Left renal cortex interstitium (tissue), 4 donors: ENCODE measurements around the gene KXD1. TPM values are rescaled to one million over a fixed set of nuclear protein-coding genes. Genes with fewer than 3 reads are reported as not detected.
"Not testable (repeated sequence)": the region's sequence is repeated elsewhere in the genome, so short reads cannot be mapped to it uniquely, and the experiment has no call there.

Source experiments
- DNase-seq, 4 donors: peaks; one replicate each; pipeline ENCODE4 v3.0.0-alpha.2; 2013; ENCODE audit warnings: low read depth in 4 of 4, low spot score in 2 of 4, missing footprints in 1 of 4
- polyA plus RNA-seq, 4 donors: library from polyadenylated mRNA; unstranded; fragments of 120-200 nt; gene quantifications; one replicate each; pipeline ENCODE4 v1.2.1, GENCODE V29; 2013; ENCODE audit not compliant: insufficient read length in 4 of 4

The KXD1 gene
- polyA plus RNA-seq, 4 donors = 55.5 to 75.7 (median 67.6) TPM

DNA sequence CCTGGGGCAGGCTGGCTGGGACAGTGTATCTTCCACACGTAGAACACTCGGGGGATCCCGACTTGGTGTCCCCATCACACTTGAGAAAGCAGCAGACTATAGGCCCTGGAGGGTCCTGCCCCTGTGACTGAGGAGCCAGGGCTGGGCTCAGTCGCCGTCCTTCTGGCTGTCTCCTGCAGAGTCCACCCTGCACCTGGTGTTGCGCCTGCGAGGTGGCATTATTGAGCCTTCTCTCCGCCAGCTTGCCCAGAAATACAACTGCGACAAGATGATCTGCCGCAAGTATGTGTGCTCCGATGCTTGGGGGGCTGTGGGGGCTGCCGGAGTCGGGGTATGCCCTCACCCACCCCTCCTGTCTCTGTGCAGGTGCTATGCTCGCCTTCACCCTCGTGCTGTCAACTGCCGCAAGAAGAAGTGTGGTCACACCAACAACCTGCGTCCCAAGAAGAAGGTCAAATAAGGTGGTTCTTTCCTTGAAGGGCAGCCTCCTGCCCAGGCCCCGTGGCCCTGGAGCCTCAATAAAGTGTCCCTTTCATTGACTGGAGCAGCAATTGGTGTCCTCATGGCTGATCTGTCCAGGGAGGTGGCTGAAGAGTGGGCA lies 17.1 kb downstream of the KXD1 start:
- no peak for DNase-seq

DNA sequence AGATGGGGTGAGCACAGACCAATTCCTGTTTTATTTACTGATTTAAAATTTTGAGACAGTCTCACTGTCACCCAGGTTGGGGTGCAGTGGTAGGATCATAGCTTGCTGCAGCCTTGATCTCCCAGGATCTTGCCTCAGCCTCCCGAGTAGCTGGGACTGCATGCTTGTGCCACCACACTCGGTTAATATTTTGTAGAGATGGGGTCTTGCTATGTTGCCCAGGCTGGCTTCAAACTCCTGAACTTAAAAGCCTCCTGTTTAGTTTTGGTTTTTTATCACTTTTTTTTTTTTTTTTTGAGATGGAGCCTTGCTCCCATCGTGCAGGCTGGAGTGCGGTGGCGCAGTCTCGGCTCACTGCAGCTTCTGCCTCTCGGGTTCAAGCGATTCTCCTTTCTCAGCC lies 18.7 kb downstream of the KXD1 start:
- DNase-seq = no peak

DNA sequence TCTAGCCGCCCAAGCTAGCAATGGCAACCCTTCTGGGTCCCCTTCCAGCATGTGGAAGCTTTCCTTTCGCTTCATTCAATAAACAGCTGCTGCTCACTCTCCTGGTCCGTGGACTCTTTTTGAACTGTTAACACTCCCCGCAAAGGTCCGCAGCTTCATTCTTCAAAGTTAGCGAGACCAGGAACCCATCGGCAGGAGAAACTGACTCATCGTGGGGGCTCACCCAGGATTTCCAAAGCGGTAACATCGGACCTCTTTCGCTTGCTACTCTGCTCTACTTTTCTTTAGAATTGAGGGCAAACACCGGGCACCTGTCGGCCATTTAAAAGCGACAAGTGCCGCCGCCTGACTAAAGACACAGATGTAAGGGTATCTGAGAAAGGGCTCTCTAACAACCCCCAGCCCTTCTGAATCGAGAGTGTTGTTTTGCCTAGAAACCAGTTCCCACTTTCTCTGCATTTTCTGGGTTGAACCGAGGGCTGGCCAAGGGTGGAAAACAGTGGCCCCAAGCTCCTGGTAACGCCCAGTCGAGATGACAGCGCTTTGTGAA lies 19.8 kb downstream of the KXD1 start:
- no peak for DNase-seq

DNA sequence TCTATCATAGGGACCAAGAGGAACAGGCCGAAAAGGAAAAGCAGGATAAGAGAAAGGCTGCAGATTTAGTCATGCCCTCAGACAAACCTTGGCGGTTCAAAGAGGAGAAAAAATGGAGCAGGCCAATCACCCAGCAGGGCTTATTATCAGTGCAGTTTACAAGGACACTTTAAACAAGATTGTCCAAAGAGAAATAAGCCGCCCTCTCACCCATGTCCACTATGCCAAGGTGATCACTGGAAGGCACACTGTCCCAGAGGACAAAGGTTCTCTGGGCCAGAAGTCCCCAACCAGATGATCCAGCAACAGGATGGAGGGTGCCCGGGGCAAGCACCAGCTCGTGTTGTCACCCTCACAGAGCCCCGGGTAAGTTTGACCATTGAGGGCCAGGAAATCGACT lies 22.6 kb downstream of the KXD1 start:
- no peak for DNase-seq

DNA sequence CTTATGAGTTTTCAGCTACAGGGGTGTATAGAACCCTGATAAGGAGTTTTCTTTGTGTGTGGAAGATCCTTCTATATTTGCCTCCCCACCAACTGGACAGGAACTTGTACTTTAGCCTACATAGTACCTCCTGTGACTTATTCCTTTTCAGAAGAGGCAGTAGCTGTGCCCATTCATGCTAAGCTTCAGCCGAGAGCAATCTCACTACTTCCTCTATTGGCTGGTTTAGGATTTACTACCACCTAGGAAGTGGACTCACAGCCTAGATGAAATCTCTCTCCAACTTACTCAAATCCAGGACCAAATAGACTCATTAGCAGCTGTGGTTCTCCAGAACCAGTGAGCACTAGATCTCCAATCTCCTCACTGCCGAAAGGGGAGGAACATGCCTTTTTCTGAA lies 28.6 kb downstream of the KXD1 start:
- DNase-seq = no peak

DNA sequence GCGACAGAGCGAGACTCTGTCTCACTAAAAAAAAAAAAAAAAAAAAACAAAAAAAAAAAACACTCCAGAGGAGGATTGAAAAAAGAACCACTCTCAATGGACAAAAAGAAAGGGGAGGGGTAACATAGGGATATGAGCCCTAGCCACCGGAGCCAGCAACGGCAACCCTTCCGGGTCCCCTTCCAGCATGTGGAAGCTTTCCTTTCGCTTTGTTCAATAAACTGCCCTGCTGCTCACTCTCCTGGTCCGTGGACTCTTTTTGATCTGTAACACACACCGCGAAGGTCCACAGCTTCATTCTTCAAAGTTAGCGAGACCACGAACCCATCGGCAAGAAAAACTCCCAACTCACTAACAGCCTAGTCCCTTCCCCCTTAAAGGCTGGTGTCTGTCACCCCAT lies 29.9 kb downstream of the KXD1 start:
- DNase-seq = no peak

DNA sequence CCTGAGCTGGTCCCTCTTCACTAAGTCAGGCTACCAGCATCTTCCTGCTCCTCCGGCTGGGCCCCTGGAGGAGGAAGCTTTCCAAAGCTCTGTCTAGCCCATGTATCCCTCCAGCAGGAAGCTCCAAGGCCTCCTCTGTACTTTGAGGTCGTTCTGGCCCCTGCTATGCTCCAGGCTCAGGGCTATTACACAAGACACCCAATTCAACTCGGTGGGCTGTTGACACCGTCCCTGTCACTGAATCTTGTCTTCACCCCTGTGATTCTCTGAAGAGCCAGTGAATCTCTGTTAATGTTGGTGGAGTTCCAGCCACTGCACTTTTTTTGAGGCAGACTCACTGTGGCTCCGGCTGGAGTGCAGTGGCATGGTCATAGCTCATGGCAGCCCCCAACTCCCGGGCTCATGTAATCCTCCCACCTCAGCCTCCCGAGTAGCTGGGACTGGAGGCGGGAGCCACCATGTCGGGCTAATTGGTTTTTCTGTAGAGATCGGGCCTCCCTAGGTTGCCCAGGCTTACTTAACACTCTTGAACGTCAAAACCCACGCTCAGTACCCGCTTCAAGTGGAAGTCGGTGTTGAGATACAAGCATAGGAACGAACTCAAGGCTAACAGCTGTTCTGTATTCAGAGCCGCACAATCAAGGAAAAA lies 30.4 kb downstream of the KXD1 start:
- DNase-seq = no peak

DNA sequence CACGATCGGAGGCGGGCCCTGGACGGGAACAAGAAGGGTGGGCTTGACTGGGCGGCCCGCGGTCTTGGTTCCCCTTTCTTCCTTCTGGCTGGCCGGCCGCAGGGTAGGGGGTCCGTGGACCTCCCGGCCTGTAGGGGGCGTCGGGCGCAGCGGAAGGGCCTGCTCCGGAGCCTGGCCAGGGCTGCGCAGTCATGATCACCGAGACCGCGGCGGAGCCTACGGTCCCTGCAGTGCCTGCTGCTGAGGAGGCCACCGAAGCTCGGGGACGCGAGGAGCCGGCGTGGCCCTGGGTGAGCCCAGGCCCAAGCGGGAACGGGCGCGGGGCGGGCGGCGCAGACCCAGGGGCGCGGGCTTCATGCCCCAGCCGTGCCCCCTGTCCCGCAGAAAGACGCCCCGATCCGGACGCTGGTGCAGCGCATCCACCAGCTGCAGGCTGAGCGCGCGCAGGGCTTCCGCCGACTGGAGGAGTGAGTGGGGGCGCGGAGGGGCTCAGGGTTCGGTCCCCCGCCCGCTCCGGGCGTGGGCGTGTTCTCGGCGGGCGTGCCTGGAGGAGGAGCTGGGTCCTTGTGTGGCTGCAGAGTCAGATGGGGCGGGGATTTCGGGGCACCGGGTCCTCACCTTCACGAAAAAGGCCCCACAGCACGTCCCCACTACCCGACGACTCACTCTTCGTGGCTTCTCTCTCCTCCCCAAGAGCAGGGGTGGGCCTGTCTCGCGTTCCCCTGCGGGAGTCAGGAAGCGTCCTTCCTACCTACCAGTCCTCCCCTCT lies 31.1 kb downstream of the KXD1 start, which contains the start of gene REX1BD:
Gene REX1BD, plus strand, starts transcription at position 188 of the 769 bp plus-strand sequence. Its CDS starts 4 bp downstream, at position 192.
- peak in 3 of 4 donors; percentile 68 to 75 (median 73) for DNase-seq

DNA sequence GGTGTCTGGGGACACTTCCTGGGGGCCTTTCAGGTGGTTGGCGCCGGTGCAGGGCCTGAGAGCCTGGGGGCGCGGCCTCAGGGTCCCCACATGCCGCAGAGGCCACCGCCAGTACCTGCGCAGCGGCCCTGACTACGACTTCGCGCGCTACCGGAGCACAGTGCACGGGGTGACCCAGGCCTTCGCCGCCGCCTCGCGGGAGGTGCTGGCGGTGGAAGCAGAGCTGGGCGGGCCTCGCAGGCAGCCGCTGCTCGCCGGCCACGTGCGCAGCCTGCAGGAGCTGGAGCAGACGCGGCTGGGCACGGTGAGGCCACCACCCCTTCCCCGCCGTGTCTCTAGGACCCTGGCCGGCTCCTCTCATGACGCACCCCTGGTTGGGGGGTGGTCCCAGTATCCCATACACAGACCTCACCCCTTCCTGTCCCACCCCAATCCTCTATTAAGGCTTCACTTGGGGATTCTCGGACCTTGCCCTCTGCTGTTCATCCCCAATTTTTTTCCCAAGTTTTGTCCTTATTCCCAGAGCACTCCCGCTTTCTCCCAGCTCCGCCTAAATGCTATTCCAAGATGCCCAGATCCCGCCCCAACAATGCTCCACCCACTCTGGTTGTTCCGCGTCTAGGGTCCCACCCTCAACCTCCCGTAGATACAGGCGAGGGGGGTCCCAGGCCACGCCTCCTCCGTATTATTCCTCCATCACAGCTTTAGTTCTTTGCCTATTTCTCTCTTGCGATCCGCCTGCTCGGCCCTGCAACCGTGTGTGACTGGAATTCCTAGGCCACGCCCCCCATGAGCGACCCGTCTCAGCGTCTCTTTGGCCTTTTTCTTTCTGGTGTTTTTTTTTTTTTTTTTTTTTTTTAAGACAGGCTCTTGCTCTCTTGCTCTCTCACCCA lies 32.0 kb downstream of the KXD1 start:
- DNase-seq = peak in 1 of 4 donors; percentile 63

DNA sequence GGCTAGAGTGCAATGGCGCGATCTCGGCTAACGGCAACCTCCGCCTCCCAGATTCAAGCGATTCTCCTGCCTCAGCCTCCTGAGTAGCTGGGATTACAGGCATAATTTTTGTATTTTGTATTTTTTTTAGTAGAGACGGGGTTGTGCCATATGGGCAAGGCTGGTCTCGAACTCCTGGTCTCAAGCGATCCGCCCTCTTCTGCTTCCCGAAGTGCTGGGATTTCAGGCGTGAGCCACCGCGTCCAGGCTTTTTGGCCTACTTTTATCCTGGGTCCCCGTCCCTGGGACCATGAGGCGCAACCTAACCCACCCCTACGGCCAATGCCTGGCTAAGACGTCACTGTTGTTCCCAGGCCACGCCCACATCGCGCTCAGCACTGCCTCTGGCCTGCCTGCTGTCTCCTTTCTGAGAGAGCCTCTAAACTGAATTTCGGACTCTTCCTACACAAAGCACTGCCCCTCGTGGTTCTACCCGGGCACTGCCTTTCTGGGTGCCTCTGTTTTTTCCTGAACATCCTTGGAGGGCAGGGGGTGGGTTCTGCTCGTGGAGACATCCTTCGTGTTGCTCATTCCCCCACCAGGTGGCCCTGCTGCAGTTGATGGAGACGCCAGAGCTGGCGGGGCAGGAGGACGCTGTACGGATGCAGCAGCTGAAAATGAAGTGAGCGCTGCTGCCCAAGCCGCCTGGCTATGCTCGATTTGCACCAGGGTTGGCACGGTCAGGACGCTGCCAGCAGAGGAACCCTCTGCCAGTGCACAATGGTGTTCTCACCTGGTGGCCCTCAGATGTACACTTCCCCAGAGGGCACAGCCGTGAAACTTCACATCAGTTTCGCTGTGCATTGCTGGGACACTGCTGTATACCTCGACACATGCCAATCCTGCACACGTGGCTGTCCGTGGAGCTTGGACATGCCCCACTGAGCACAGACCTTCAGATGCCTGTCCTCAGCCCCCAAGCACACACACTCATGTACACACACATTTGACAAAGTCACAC lies 32.9 kb downstream of the KXD1 start:
- peak in 2 of 4 donors; percentile 70 to 73 for DNase-seq

DNA sequence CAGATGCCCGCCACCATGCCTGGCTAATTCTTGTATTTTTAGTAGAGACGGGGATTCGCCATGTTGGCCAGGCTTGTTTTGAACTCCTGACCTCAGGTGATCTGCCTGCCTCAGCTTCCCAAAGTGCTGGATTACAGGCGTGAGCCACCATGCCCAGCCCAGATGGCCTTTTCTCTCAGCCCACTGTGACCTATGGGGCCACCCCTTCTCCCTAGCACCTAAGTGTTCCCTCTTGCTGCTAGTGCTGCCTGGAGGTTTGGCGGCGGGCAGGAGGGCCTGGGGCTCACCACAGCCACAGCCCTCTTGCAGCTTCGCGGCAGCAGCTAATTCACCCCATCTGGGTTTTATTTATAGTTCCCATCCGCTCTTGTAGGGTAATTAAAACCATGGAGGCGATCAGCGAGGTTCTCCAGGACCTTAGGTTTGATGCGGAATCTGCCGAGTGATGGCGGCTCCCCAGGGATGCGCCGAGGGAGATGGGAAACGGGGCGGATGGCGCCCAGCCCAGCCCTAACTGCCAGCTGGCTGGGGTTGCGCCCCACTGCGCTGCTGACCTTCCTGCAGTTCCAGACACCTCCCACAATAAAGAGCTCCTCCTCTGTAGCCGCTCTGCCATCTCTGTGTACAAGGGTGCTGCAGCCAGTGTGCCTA lies 34.2 kb downstream of the KXD1 start:
- no peak for DNase-seq

DNA sequence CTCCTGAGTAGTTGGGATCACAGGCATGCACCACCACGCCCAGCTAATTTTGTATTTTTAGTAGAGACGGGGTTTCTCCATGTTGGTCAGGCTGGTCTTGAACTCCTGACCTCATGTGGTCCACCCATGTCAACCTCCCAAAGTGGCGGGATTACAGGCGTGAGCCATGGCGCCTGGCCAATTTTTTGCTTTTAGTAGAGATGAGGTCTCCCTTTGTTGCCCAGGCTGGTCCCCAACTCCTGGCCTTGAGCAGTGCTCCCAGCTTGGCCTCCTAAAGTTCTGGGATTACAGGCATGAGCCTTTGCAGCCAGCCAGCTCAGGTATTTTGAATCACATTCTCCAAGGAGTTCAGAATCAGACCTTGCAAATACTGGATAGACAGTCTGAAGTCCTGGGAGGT lies 35.1 kb downstream of the KXD1 start:
- DNase-seq = not testable (repeated sequence)

DNA sequence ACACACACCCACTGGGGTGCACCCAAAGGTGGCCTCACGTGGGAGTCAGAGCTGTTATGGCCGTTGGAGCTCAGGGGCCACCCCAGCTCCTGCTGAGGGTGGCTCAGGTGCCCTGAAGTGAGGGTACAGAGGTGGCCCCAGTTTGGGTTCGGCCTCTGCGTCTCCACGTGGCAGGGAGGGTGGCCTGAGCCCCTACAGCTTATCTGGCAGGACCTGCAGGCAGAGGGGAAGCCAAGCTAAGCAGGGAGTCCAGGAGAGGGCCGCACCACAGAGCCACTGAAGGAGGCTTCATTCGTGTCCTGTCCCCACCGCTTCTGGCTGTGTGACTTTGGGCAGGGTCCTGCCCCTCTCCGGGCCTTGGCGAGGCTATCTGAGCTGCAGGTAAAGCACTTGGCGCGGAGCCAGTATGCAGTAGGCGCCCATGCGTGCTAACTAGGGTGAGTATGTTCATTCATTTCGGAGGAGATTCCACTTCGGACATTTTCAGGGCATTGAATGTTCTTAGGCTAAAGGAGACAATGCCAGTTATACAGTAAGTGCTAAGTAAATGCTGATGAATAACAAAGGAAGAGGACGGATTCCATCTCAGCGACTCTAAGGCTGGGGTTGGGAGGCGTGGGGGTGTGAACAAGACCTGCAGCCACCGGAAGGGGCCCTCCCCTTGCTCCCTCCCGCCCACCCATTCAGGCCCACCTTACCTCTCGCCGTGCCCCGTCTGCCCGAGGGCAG lies 35.9 kb downstream of the KXD1 start:
- no peak for DNase-seq

DNA sequence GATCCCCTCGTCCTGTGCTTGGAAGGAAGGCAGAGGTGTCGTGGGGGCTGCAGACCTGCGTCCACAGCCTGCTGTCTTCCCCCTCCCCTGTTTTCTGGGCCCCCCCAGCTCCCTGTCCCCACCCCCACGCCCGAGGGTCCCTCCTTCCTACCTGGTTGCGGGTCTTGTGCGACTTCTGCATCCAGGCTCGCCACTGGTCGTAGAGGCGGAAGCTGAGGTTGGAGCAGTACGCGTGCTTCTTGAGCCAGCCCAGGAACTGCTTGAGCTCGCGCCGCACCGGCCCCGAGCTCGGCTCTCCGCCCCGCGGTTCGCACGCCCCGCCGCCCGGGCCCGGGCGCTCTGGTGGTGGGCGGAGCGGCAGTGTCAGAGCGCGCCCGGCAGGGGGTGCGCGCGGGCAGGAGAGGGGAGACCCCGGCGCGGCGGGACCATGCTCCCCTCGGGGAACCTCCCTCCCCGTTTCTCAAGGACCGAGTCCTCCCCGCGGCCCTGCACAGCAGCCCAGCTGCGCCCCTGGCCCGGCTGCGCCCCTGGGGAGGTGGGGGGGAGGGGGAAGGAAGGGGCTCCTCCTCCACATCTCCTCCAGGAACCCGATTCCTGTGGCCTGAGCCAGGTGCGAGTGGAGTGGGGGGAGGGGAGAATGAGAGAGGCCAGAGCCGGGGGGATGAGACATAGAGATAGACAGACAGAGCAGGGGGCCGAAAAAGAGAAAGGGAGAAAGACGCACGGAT lies 36.6 kb downstream of the KXD1 start:
- DNase-seq = peak in 2 of 4 donors; percentile 66 to 78

DNA sequence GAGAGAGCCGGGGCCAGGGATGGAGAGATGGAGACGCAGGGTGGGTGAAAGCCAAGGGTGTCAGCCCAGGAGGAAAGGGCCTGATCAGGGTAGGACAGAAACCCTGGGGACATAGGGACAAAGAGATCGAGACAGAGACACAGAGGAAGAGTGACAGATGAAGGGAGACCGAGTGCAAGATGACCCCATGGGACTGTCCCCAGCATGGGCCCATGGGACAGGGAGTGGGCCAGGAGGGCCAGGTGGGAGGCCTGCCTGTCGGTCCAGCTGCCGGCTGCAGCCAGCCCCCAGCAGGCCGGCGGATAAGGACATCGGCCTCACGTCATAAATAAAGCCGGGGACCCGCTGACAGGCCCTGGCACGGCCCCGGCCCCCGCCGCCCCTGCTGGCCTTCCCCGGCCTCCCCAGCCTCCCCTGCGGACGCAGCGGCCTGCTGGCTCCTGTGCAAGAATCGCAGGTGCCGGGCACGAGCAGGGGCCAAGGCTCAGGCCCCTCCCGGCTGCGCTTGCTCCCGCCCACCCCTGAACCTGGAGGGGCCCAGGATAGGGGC lies 37.2 kb downstream of the KXD1 start:
- DNase-seq = no peak

DNA sequence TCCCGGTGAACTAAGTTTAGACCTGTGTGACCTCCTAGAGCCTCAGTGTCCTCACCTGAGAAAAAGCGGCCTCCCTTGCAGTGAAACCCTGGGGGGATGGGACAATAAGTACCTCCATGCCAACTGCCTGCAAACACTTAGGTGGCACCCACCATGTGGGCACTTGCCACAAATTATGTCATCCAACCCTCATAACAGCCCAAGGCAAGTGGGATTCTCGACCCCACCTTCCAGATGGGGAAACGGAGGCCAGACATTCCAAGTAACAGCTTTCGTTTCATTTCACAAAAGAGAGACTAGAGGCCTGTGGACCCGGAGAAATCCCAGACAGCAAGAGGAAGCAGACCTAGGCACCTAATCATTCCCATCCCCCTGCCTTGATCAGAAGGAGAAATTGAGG lies 37.8 kb downstream of the KXD1 start:
- no peak for DNase-seq

DNA sequence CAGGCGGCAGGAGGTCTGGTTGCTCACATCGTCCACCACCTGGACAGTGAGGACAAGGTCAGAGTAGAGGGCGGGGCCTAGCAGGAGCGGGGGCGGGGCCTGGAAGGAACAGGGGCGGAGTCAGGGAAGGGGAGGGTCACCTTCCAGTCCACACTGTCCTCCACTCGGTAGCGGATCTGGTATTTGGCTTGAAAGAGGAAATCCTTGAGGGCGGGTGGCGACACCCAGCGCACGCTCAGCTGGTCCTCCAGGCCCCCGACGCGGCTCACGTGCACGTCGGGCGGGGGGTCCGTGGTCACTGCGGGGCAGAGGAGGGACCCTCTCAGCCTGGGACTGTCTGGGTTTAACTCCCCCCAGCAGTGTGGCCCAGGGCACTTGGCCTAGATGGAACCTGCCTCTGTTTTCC lies 39.1 kb downstream of the KXD1 start:
- DNase-seq = no peak
